Activated T-helper 1 cell treated with anti-CD3 and anti-CD28 coated beads, Interleukin-12 subunit alpha, Interleukin-12 subunit beta, Interleukin-2, Interleukin-4 antibody, amounts not matched to agents 30 ng/mL and 10 ng/mL and 1 ng/mL, durations not matched to agents 14 hours and 24 hours and 36 hours (primary cell): Measurements from ENCODE around the gene ANKEF1. TPM values are rescaled to one million over a fixed set of nuclear protein-coding genes. Genes with fewer than 3 reads are reported as not detected.

ENCODE experiments used
- DNase-seq: peaks from one replicate; pipeline ENCODE4 v3.0.0; 2021; ENCODE audit warnings: low spot score
- H3K27ac Mint-ChIP-seq: one replicate; pipeline ENCODE4 v1.8.0; 2021; ENCODE audit warnings: mild to moderate bottlenecking, mixed read lengths
- H3K27me3 Mint-ChIP-seq: one replicate; pipeline ENCODE4 v1.8.0; 2022; ENCODE audit warnings: mild to moderate bottlenecking, moderate library complexity, mixed read lengths; ENCODE audit not compliant: insufficient read depth
- H3K36me3 Mint-ChIP-seq: one replicate; pipeline ENCODE4 v1.8.0; 2021; ENCODE audit warnings: low read depth, mixed read lengths
- H3K4me1 Mint-ChIP-seq: one replicate; pipeline ENCODE4 v1.8.0; 2021; ENCODE audit warnings: low read depth, mixed read lengths
- H3K4me3 Mint-ChIP-seq: one replicate; pipeline ENCODE4 v1.8.0; 2021; ENCODE audit warnings: mild to moderate bottlenecking, moderate library complexity, mixed read lengths
- H3K9me3 Mint-ChIP-seq: one replicate; pipeline ENCODE4 v1.8.0; 2021; ENCODE audit warnings: mixed read lengths
- intact Hi-C: fragments of 100-400 bp; cut with micrococcal nuclease; formaldehyde crosslinking; loops from one replicate; pipeline ENCODE4 v1.15.1; 2024
- total RNA-seq: library from RNA; stranded (reverse); gene quantifications from 2 replicates; pipeline ENCODE4 v1.2.3, GENCODE V29; 2022

Gene ANKEF1
- total RNA-seq, 1 donor from 2014 or later = 0.26 TPM

GRCh38 chr20:10076126-10077080 lies 41.6 kb downstream of the ANKEF1 start:
- H3K4me1 Mint-ChIP-seq = no peaks in the 10 kb centered on the region
- no peak overlapping the region for H3K27ac Mint-ChIP-seq
- H3K9me3 Mint-ChIP-seq = no peaks in the 10 kb centered on the region
- H3K4me3 Mint-ChIP-seq = no peak overlapping the region
- DNase-seq = no peak
- peaks cover 10% of the 10 kb centered on the region for H3K27me3 Mint-ChIP-seq
- intact Hi-C loops = no loop called here
- H3K36me3 Mint-ChIP-seq = no peaks in the 10 kb centered on the region

GRCh38 chr20:10077081-10077471 lies 42.3 kb downstream of the ANKEF1 start:
- intact Hi-C loops = no loop called here
- H3K36me3 Mint-ChIP-seq = no peaks in the 10 kb centered on the region
- H3K4me3 Mint-ChIP-seq = no peak overlapping the region
- no peak for DNase-seq
- no peaks in the 10 kb centered on the region for H3K9me3 Mint-ChIP-seq
- no peak overlapping the region for H3K27ac Mint-ChIP-seq
- no peaks in the 10 kb centered on the region for H3K4me1 Mint-ChIP-seq
- peaks cover 10% of the 10 kb centered on the region for H3K27me3 Mint-ChIP-seq

- peaks cover 10% of the 10 kb centered on the region for H3K27me3 Mint-ChIP-seq
- no peak overlapping the region for H3K4me3 Mint-ChIP-seq
- no peaks in the 10 kb centered on the region for H3K4me1 Mint-ChIP-seq
- DNase-seq = no peak
- no peak overlapping the region for H3K27ac Mint-ChIP-seq
- H3K9me3 Mint-ChIP-seq = no peaks in the 10 kb centered on the region
- intact Hi-C loops = no loop called here
- no peaks in the 10 kb centered on the region for H3K36me3 Mint-ChIP-seq
Observed at GRCh38 chr20:10077886-10078285, 43.1 kb downstream of the ANKEF1 start.

GRCh38 chr20:10078403-10078802 lies 43.6 kb downstream of the ANKEF1 start:
- DNase-seq = no peak
- no peak overlapping the region for H3K27ac Mint-ChIP-seq
- H3K27me3 Mint-ChIP-seq = peaks cover 8% of the 10 kb centered on the region
- H3K36me3 Mint-ChIP-seq = no peaks in the 10 kb centered on the region
- no peak overlapping the region for H3K4me3 Mint-ChIP-seq
- intact Hi-C loops = no loop called here
- H3K4me1 Mint-ChIP-seq = no peaks in the 10 kb centered on the region
- no peaks in the 10 kb centered on the region for H3K9me3 Mint-ChIP-seq

- H3K4me3 Mint-ChIP-seq = no peak overlapping the region
- no peaks in the 10 kb centered on the region for H3K4me1 Mint-ChIP-seq
- intact Hi-C loops = no loop called here
- H3K36me3 Mint-ChIP-seq = no peaks in the 10 kb centered on the region
- no peak for DNase-seq
- H3K27ac Mint-ChIP-seq = no peak overlapping the region
- peaks cover 5% of the 10 kb centered on the region for H3K27me3 Mint-ChIP-seq
- H3K9me3 Mint-ChIP-seq = no peaks in the 10 kb centered on the region
Observed at GRCh38 chr20:10079964-10080363, 45.2 kb downstream of the ANKEF1 start.

GRCh38 chr20:10080574-10080973 lies 45.8 kb downstream of the ANKEF1 start:
- DNase-seq = no peak
- no peaks in the 10 kb centered on the region for H3K36me3 Mint-ChIP-seq
- no peak overlapping the region for H3K4me3 Mint-ChIP-seq
- H3K9me3 Mint-ChIP-seq = no peaks in the 10 kb centered on the region
- intact Hi-C loops = no loop called here
- H3K4me1 Mint-ChIP-seq = no peaks in the 10 kb centered on the region
- H3K27ac Mint-ChIP-seq = no peak overlapping the region
- H3K27me3 Mint-ChIP-seq = peaks cover 4% of the 10 kb centered on the region

- DNase-seq = no peak
- Mint-ChIP-seq H3K27ac (no peak overlapping the region), H3K36me3 (no peaks in the 10 kb centered on the region), H3K4me3 (no peak overlapping the region), H3K9me3 (no peaks in the 10 kb centered on the region), H3K4me1 (no peaks in the 10 kb centered on the region), H3K27me3 (peaks cover 3% of the 10 kb centered on the region)
- intact Hi-C loops = loop anchor here (1.0 to 5.0 kb wide), 2 partner anchors 112 to 473 kb away; no protein-coding TSS in a partner anchor
Observed at GRCh38 chr20:10089871-10090587, 55.2 kb downstream of the ANKEF1 start.

- Mint-ChIP-seq H3K4me3 (no peak overlapping the region), H3K4me1 (no peaks in the 10 kb centered on the region), H3K36me3 (no peaks in the 10 kb centered on the region), H3K27ac (no peak overlapping the region), H3K9me3 (no peaks in the 10 kb centered on the region), H3K27me3 (peaks cover 3% of the 10 kb centered on the region)
- DNase-seq = no peak
- intact Hi-C loops = loop anchor here (1.0 to 5.0 kb wide), 2 partner anchors 112 to 473 kb away; no protein-coding TSS in a partner anchor
Observed at GRCh38 chr20:10090588-10091166, 55.9 kb downstream of the ANKEF1 start.

- no peaks in the 10 kb centered on the region for H3K36me3 Mint-ChIP-seq
- intact Hi-C loops = loop anchor here (5.0 kb wide), 1 partner anchor 476 kb away; no protein-coding TSS in a partner anchor
- H3K4me3 Mint-ChIP-seq = no peak overlapping the region
- no peak overlapping the region for H3K27ac Mint-ChIP-seq
- no peaks in the 10 kb centered on the region for H3K4me1 Mint-ChIP-seq
- peaks cover 3% of the 10 kb centered on the region for H3K27me3 Mint-ChIP-seq
- DNase-seq = no peak
- H3K9me3 Mint-ChIP-seq = no peaks in the 10 kb centered on the region
Observed at GRCh38 chr20:10093087-10093591, 58.4 kb downstream of the ANKEF1 start.

GRCh38 chr20:10094566-10095173 lies 59.9 kb downstream of the ANKEF1 start:
- H3K9me3 Mint-ChIP-seq = no peaks in the 10 kb centered on the region
- no peaks in the 10 kb centered on the region for H3K36me3 Mint-ChIP-seq
- H3K27me3 Mint-ChIP-seq = peaks cover 3% of the 10 kb centered on the region
- intact Hi-C loops = loop anchor here (5.0 kb wide), 1 partner anchor 477 kb away; no protein-coding TSS in a partner anchor
- H3K4me3 Mint-ChIP-seq = no peak overlapping the region
- DNase-seq = no peak
- H3K4me1 Mint-ChIP-seq = no peaks in the 10 kb centered on the region
- H3K27ac Mint-ChIP-seq = no peak overlapping the region

- Mint-ChIP-seq H3K36me3 (no peaks in the 10 kb centered on the region), H3K4me1 (no peaks in the 10 kb centered on the region), H3K9me3 (no peaks in the 10 kb centered on the region), H3K4me3 (no peak overlapping the region), H3K27ac (no peak overlapping the region), H3K27me3 (peaks cover 4% of the 10 kb centered on the region)
- no peak for DNase-seq
- intact Hi-C loops = no loop called here
Observed at GRCh38 chr20:10096790-10097189, 62.0 kb downstream of the ANKEF1 start.

GRCh38 chr20:10105046-10105445 lies 70.3 kb downstream of the ANKEF1 start:
- Mint-ChIP-seq H3K27ac (no peak overlapping the region), H3K9me3 (no peaks in the 10 kb centered on the region), H3K4me3 (no peak overlapping the region), H3K36me3 (no peaks in the 10 kb centered on the region), H3K4me1 (no peaks in the 10 kb centered on the region), H3K27me3 (peaks cover 2% of the 10 kb centered on the region)
- no peak for DNase-seq
- intact Hi-C loops = no loop called here
